SK-N-SH (cell line): Measurements from ENCODE around the gene JAKMIP1. TPM values are rescaled to one million over a fixed set of nuclear protein-coding genes. Genes with fewer than 3 reads are reported as not detected.

ENCODE experiments used
- CTCF ChIA-PET: fragments of 300-600, 350-600 bp; formaldehyde crosslinking; extraction: SDS; loops from one replicate; lab custom pipeline; 2021; lab: Yijun Ruan, JAX
- POLR2A ChIA-PET: fragments of 350-600 bp; sonication (Branson Sonifier 250); formaldehyde crosslinking; extraction: SDS; loops from one replicate; lab custom pipeline; 2020; ENCODE audit warnings: antibody characterized with exemption, inconsistent platforms; lab: Yijun Ruan, JAX
- DNase-seq: peaks from one replicate; pipeline ENCODE4 v3.0.0; 2012
- H2AFZ ChIP-seq: fragments of 200-600 bp; sonication (generic); 2 replicates; pipeline ENCODE4 v1.8.1; 2016; ENCODE audit warnings: antibody characterized with exemption, mild to moderate bottlenecking, low read depth
- H3F3A ChIP-seq: fragments of 200-600 bp; sonication (generic); replicated peaks from 2 replicates; pipeline ENCODE3; 2016; ENCODE audit warnings: antibody characterized with exemption, mild to moderate bottlenecking; ENCODE audit not compliant: insufficient read depth
- H3K27ac ChIP-seq, 2 experiments: fragments of 200-500 bp in 1 of 2; fragments of 200-600 bp in 1 of 2; sonication (Bioruptor generic) in 1 of 2; sonication (generic), shearing (Covaris generic) in 1 of 2; 2 replicates each; pipeline versions ENCODE4 v1.5.1 to v1.6.1; 2014 to 2016; ENCODE audit warnings: low read depth in 2 of 2, inconsistent platforms in 1 of 2, low read length in 1 of 2, mild to moderate bottlenecking in 1 of 2, mixed read lengths in 1 of 2
- H3K27me3 ChIP-seq: fragments of 200-600 bp; sonication (generic), shearing (Covaris generic); 2 replicates; pipeline ENCODE4 v1.6.1; 2016; ENCODE audit warnings: mixed run types; ENCODE audit not compliant: insufficient read depth
- H3K36me3 ChIP-seq, 2 experiments: fragments of 200-500 bp in 1 of 2; fragments of 200-600 bp in 1 of 2; sonication (Bioruptor generic) in 1 of 2; sonication (generic) in 1 of 2; replicated peaks in 1 of 2; 2 replicates each; pipeline versions ENCODE3 to v1.5.1; 2014 to 2016; ENCODE audit warnings: low read length in 1 of 2, mild to moderate bottlenecking in 1 of 2; ENCODE audit not compliant: insufficient read depth in 2 of 2, control insufficient read depth in 1 of 2
- H3K4me1 ChIP-seq, 2 experiments: fragments of 200-500 bp in 1 of 2; fragments of 200-600 bp in 1 of 2; sonication (Bioruptor generic) in 1 of 2; sonication (generic), shearing (Covaris generic) in 1 of 2; 2 replicates each; pipeline versions ENCODE4 v1.5.1 to v1.6.1; 2014 to 2016; ENCODE audit warnings: low read depth in 1 of 2, low read length in 1 of 2, mixed run types in 1 of 2; ENCODE audit not compliant: insufficient read depth in 2 of 2, control insufficient read depth in 1 of 2
- H3K4me2 ChIP-seq: fragments of 200-600 bp; sonication (generic), shearing (Covaris generic); 2 replicates; pipeline ENCODE4 v1.6.1; 2017; ENCODE audit warnings: mixed run types
- H3K4me3 ChIP-seq, 2 experiments: fragments of 200-500 bp in 1 of 2; fragments of 200-600 bp in 1 of 2; sonication (Bioruptor generic) in 1 of 2; sonication (generic), shearing (Covaris generic) in 1 of 2; 2 replicates each; pipeline versions ENCODE4 v1.5.1 to v1.8.1; 2014 to 2016; ENCODE audit warnings: low read depth in 2 of 2, inconsistent platforms in 1 of 2, low read length in 1 of 2, mild to moderate bottlenecking in 1 of 2, mixed read lengths in 1 of 2, moderate library complexity in 1 of 2
- H3K79me2 ChIP-seq: fragments of 200-600 bp; sonication (generic); 2 replicates; pipeline ENCODE4 v1.8.1; 2017; ENCODE audit warnings: mild to moderate bottlenecking; ENCODE audit not compliant: insufficient read depth
- H3K9ac ChIP-seq: fragments of 200-600 bp; sonication (generic); 2 replicates; pipeline ENCODE4 v1.6.1; 2017; ENCODE audit warnings: mixed run types
- H3K9me2 ChIP-seq: fragments of 200-600 bp; sonication (generic); 2 replicates; pipeline ENCODE4 v1.6.1; 2017; ENCODE audit warnings: mixed run types
- H3K9me3 ChIP-seq: fragments of 200-600 bp; sonication (generic); 2 replicates; pipeline ENCODE4 v1.6.1; 2017; ENCODE audit warnings: mixed run types, mild to moderate bottlenecking, moderate library complexity
- H4K20me1 ChIP-seq: fragments of 200-600 bp; sonication (generic); 2 replicates; pipeline ENCODE4 v1.6.1; 2017; ENCODE audit warnings: mild to moderate bottlenecking, mixed run types; ENCODE audit not compliant: insufficient read depth
- ELF1 ChIP-seq: IDR thresholded peaks from 2 replicates; pipeline ENCODE4 v1.4.0; 2012
- EZH2phosphoT487 ChIP-seq: fragments of 200-600 bp; sonication (generic); IDR thresholded peaks from 2 replicates; pipeline ENCODE4 v1.6.1; 2017; ENCODE audit warnings: low read depth, mixed run types, mild to moderate bottlenecking, antibody characterized with exemption, moderate library complexity, borderline replicate concordance
- FOSL2 ChIP-seq: IDR thresholded peaks from 2 replicates; pipeline ENCODE4 v1.4.0; 2012; ENCODE audit warnings: low read depth, mild to moderate bottlenecking, moderate library complexity, borderline replicate concordance
- GABPA ChIP-seq: IDR thresholded peaks from 2 replicates; pipeline ENCODE4 v1.4.0; 2012; ENCODE audit warnings: low read depth, mild to moderate bottlenecking
- IRF3 ChIP-seq: fragments of 150-350 bp; IDR thresholded peaks from 2 replicates; pipeline ENCODE4 v1.6.1; 2016; ENCODE audit warnings: mild to moderate bottlenecking, low read depth, low read length
- REST ChIP-seq: IDR thresholded peaks from 2 replicates; pipeline ENCODE4 v1.6.1; 2012; ENCODE audit warnings: mild to moderate bottlenecking, low read depth, low read length, moderate library complexity
- RXRA ChIP-seq: IDR thresholded peaks from 2 replicates; pipeline ENCODE4 v1.4.0; 2012; ENCODE audit warnings: low read depth, mild to moderate bottlenecking, borderline replicate concordance
- polyA plus RNA-seq, 3 experiments: library from polyadenylated mRNA; depleted of rRNA; stranded (reverse); fragments of >200 nt; gene quantifications; 2 replicates each; pipeline ENCODE4 v1.2.3, GENCODE V29; 2012
- TF ChIP-seq, protein P1 (sequence below): fragments of 200-600 bp; sonication (generic); IDR thresholded peaks from 2 replicates; pipeline ENCODE4 v1.6.1; 2017; ENCODE audit warnings: antibody characterized with exemption, mild to moderate bottlenecking, moderate library complexity

The JAKMIP1 gene
- polyA plus RNA-seq, 1 of the 3 experiments (the other 2 are of a cell fraction) = 0.54 TPM

DNA sequence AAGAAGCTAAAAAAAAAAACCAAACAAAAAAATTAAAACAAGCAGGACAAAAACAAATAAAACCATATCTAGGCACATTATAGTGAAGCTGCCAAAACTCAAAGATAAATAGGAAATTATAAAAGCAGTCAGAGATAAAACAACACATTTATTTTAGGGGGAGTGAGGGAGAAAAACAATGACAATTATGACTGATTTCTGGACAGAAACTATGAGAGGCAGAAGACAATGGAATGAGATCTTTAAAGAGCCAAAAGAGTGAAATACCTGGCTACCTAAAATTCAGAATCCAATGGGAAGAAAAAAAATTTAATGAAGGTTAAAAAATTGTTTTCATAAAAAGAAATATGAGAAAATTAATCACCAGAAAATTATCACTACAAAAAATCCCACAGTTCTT lies 215.5 kb downstream of the JAKMIP1 start:
- H4K20me1 ChIP-seq = no peaks in the 10 kb centered on the region
- H3K9ac ChIP-seq = no peak overlapping the region
- H2AFZ ChIP-seq = no peak overlapping the region
- CTCF ChIA-PET = interaction anchor here (0.7 to 5.9 kb wide), 2 partner anchors 11 to 13 kb away, joined by 3 to 50 read pairs; no protein-coding TSS in a partner anchor
- DNase-seq = no peak
- no peak overlapping the region for H3K4me2 ChIP-seq
- H3K27ac ChIP-seq = no peak overlapping the region
- no peaks in the 10 kb centered on the region for H3K36me3 ChIP-seq
- no peaks in the 10 kb centered on the region for H3F3A ChIP-seq
- TF ChIP-seq FOSL2 (no peak), EZH2phosphoT487 (no peak), GABPA (no peak), IRF3 (no peak), REST (no peak), RXRA (no peak), ELF1 (no peak)
- TF ChIP-seq, protein P1, sequence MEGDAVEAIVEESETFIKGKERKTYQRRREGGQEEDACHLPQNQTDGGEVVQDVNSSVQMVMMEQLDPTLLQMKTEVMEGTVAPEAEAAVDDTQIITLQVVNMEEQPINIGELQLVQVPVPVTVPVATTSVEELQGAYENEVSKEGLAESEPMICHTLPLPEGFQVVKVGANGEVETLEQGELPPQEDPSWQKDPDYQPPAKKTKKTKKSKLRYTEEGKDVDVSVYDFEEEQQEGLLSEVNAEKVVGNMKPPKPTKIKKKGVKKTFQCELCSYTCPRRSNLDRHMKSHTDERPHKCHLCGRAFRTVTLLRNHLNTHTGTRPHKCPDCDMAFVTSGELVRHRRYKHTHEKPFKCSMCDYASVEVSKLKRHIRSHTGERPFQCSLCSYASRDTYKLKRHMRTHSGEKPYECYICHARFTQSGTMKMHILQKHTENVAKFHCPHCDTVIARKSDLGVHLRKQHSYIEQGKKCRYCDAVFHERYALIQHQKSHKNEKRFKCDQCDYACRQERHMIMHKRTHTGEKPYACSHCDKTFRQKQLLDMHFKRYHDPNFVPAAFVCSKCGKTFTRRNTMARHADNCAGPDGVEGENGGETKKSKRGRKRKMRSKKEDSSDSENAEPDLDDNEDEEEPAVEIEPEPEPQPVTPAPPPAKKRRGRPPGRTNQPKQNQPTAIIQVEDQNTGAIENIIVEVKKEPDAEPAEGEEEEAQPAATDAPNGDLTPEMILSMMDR = no peak
- TF ChIP-seq, all 33 proteins: peak for 0
- POLR2A ChIA-PET = no interaction called here
- Histone ChIP-seq H3K27me3 (no peaks in the 10 kb centered on the region), H3K9me2 (no peaks in the 10 kb centered on the region), H3K4me1 (no peaks in the 10 kb centered on the region; a peak in 1 of 4 replicates), H3K4me3 (no peak overlapping the region), H3K9me3 (peaks cover 9% of the 10 kb centered on the region), H3K79me2 (no peaks in the 10 kb centered on the region)
